Loucy (cell line): ENCODE measurements around the gene PTCH1.

Experiments
- EZH2phosphoT487 ChIP-seq: fragments of 200-600 bp; IDR thresholded peaks from 2 replicates; pipeline ENCODE4 v1.6.1; 2018; ENCODE audit warnings: antibody characterized with exemption, mild to moderate bottlenecking, moderate library complexity, borderline replicate concordance
- TF ChIP-seq, protein P1 (sequence below): fragments of 200-600 bp; sonication (generic); conservative IDR thresholded peaks from 2 replicates; pipeline ENCODE4 v1.5.1; 2014; ENCODE audit warnings: mild to moderate bottlenecking, antibody characterized with exemption, low read length

DNA sequence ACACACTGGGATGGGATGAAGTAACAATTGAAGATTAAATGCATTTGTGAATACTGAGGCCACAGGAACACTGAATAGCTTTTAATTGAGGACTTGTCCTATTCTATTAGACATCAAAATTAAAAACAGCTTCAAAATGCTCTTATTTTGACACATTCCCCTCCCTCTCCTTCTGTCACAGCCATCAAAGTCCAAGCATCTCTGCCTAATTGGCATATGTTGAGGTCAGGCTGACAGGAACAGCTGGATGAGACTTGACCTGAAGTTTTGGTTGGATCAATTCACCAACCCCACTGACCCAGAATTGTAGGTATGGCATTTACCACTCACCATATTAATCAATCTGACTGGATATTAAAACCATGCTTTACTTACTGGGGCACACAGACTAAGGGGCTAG, 96.3 kb downstream of the PTCH1 start:
- TF ChIP-seq, protein P1, sequence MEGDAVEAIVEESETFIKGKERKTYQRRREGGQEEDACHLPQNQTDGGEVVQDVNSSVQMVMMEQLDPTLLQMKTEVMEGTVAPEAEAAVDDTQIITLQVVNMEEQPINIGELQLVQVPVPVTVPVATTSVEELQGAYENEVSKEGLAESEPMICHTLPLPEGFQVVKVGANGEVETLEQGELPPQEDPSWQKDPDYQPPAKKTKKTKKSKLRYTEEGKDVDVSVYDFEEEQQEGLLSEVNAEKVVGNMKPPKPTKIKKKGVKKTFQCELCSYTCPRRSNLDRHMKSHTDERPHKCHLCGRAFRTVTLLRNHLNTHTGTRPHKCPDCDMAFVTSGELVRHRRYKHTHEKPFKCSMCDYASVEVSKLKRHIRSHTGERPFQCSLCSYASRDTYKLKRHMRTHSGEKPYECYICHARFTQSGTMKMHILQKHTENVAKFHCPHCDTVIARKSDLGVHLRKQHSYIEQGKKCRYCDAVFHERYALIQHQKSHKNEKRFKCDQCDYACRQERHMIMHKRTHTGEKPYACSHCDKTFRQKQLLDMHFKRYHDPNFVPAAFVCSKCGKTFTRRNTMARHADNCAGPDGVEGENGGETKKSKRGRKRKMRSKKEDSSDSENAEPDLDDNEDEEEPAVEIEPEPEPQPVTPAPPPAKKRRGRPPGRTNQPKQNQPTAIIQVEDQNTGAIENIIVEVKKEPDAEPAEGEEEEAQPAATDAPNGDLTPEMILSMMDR, result no peak
- no peak for TF ChIP-seq EZH2phosphoT487
